Activated T-cell treated with anti-CD3 and anti-CD28 coated beads, Interleukin-2, amount 50 U/mL, for 1 hour (primary cell): ENCODE measurements around the gene MCM7.

Experiments
- DNase-seq: peaks from one replicate; pipeline ENCODE4 v3.0.0-alpha.2; 2020

MCM7 gene

GRCh38 chr7:100065452-100066186, 35.6 kb downstream of the MCM7 start:
- DNase-seq, result no peak

DNA sequence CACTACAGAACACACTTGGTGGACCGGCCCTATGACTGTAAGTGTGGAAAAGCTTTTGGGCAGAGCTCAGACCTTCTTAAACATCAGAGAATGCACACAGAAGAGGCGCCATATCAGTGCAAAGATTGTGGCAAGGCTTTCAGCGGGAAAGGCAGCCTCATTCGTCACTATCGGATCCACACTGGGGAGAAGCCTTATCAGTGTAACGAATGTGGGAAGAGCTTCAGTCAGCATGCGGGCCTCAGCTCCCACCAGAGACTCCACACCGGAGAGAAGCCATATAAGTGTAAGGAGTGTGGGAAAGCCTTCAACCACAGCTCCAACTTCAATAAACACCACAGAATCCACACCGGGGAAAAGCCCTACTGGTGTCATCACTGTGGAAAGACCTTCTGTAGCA, 37.0 kb downstream of the MCM7 start:
- DNase-seq, result no peak

GRCh38 chr7:100063376-100063775, 37.8 kb downstream of the MCM7 start:
- no peak for DNase-seq

- no peak for DNase-seq
Observed at GRCh38 chr7:100061518-100062193, 39.5 kb downstream of the MCM7 start.

DNA sequence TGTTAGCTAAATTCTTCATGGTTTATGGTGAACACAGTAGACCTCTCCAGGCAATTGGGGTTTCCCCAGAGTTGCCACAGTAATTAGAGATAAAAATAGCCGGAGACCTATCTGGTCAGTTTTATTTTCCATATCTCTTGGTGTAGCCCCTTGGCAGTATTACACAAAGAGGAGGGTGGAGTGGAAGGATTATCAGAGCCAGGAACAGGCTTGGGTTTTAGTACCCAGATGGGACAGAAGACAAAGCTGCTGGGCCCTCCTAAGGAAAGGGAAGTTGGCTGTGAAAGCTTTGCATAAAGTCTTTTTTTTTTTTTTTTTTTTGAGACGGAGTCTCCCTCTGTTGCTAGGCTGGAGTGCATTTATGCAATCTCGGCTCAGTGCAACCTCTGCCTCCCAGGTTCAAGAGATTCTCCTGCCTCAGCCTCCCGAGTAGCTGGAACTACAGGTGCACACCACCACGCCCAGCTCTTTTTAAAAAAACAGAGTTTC, 41.9 kb downstream of the MCM7 start:
- no peak for DNase-seq

DNA sequence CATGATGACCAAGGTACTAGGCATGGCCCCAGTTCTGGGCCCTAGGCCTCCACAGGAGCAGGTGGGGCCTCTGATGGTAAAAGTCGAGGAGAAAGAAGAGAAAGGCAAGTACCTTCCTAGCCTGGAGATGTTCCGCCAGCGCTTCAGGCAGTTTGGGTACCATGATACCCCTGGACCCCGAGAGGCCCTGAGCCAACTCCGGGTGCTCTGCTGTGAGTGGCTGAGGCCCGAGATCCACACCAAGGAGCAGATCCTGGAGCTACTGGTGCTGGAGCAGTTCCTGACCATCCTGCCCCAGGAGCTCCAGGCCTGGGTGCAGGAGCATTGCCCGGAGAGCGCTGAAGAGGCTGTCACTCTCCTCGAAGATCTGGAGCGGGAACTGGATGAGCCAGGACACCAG, 44.2 kb downstream of the MCM7 start:
- no peak for DNase-seq

- no peak for DNase-seq
Observed at GRCh38 chr7:100053215-100053614, 48.0 kb downstream of the MCM7 start.

- no peak for DNase-seq
Observed at GRCh38 chr7:100051611-100052010, 49.6 kb downstream of the MCM7 start.

DNA sequence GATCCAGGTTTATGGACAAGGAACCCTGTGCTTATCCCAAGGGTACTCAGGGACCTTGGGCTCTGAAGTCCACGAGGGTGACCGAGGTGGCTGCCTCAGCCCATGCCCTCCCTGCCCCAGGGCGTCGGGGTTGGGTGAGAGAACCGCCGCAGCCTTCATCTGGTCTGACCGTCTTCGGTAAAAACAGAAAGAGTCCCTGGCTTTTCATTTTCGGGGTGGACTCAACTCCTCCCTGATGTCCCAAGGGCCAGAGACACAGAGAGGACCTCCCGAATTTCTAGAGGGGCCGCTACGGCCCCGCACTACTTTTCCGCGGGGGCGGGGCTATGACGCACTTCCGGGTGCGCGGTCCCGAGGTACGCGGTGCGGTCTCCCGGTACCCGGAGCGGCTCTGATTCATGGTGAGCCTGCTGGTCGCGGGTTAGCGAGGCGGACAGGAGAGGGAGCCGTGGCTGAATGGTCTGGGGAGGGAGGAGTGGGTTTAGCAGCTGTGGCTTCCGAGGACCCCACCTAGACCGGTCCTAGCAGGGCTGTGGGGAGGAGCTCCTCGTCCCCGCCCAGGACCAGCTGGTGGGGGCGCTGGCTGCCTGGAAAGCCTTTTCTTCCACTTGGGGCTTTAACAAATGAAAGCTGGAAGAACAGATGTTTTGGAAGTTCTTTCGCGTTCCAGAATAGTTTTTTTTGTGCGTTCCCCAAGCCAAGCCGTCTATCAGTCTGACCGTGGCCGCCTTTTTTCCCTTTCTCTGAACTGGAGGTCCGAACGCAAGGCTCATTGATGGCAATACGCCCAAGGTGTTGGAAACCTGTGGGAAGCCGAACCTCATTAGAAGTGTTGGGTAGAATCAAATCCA, 51.5 kb downstream of the MCM7 start, which contains the start of gene ZSCAN21:
ZSCAN21 (plus strand) TSS at position 334 of the 851 bp plus-strand sequence. CDS start 7,233 bp downstream, outside the sequence.
- DNase-seq, result peak; percentile 87

- DNase-seq, result no peak
Observed at GRCh38 chr7:100048680-100049079, 52.5 kb downstream of the MCM7 start.

GRCh38 chr7:100044718-100045117, 56.5 kb downstream of the MCM7 start:
- no peak for DNase-seq
